HuH-7 (cell line): ENCODE results near the gene IMMP2L.
"Not testable (repeated sequence)": the region's sequence is repeated elsewhere in the genome, so short reads cannot be mapped to it uniquely, and the experiment has no call there.

ENCODE experiments used
- DNase-seq: peaks from one replicate; pipeline ENCODE4 v3.0.0; 2011; ENCODE audit warnings: low spot score

The IMMP2L gene

DNA sequence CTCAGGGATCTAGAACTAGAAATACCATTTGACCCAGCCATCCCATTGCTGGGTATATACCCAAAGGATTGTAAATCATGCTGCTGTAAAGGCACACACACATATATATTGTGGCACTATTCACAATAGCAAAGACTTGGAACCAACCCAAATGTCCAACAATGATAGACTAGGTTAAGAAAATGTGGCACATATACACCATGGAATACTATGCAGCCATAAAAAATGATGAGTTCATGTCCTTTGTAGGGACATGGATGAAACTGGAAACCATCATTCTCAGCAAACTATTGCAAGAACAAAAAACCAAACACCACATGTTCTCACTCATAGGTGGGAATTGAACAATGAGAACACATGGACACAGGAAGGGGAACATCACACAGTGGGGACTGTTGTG lies 56.9 kb downstream of the IMMP2L start:
- not testable (repeated sequence) for DNase-seq

DNA sequence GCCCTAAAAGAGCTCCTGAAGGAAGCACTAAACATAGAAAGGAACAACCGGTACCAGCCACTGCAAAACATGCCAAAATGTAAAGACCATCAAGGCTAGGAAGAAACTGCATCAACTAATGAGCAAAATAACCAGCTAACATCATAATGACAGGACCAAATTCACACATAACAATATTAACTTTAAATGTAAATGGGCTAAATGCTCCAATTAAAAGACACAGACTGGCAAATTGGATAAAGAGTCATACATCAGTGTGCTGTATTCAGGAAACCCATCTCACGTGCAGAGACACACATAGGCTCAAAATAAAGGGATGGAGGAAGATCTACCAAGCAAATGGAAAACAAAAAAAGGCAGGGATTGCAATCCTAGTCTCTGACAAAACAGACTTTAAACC lies 60.5 kb downstream of the IMMP2L start:
- not testable (repeated sequence) for DNase-seq

DNA sequence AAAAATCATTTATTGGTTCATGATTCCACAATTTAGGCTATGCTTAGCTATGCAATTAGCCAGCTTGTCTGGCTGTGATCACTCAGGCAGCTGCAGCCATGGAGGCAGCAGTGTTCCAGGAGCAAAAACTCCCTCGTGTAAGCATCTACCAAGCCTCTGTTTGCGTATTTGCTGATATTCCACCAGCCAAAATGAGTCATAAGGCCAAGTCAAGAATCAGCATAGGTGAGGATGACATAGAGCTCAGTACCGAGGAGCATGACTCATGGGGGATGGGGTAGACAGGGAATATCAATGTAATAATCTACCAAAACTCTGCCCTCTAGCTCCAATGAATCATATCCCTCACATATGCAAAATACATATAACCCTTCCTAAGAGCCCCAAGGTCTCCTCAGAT lies 63.3 kb downstream of the IMMP2L start:
- DNase-seq, result no peak

DNA sequence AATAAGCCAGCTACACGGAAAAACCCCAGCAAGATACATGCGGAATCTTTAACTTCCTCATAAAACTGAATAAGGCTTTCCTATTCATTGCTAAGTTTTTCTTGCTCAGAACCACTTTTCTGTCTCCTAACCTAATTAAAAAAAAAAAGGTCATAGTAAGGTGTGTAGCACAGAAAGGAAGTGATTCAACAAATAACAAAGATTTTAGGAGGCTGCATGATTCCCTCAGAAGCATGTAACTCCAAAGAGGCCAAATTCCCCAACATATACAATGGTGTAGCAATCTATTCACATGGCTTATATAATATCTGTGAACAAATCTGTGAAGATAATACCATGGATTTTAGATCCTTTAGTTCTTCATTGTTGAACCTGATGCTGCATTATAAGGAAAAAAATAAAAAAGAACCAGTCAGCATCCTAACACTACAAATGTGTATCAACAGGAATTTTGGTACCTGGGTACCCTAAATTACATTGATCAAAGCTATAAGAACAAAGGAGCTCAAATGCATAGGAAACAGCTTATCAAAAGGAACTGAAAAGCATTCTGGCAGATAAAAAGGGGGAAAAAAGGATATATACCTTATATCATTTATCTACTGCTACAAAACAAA lies 63.8 kb downstream of the IMMP2L start:
- DNase-seq, result no peak

DNA sequence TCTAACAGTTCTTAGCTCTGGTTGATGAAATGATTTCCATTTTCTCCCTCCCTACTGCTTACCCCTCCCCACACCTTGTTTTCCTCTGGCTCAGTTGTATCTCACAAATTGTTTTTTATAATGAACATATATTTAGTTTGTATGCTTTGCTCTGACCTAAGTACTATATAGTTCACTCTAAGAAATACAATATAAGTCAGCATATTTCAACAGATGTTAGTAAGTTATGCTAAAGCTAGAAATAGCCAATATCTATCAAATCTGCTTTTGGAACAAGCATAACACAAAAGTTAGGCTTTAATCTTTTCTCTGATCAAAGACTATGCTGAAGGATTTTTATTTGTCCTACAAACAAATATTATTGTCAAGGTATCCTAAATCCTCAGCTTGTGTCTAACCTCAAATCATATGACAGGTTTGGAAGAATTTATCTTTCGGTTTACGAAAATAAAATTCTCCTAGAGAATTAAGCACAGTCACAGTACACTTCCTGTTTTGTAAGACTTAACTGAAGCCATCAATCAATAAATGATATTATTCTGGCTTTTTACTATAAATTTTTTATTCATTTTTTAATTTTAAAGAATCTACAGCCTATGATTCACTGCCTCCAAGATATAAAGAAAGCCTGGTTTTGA lies 67.0 kb downstream of the IMMP2L start:
- DNase-seq, result no peak

DNA sequence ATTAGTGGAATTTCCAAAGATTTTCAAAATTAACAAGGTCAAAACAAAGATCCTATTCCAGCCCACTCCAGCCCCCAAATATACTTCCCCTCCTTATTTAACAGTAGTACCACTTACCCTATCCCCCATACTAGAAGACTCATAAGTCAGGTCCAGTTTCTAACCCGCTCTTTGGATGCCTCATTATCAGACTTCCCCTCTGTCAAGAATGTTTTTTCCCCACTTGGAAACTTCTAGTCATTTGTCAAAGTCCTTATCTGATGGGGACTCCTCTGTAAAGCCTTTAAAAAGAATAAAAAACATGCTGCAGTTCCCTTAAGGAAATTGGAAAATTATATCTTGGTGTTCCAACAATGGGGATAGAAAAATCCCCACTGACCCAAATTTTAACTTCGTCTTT lies 70.1 kb downstream of the IMMP2L start:
- no peak for DNase-seq

DNA sequence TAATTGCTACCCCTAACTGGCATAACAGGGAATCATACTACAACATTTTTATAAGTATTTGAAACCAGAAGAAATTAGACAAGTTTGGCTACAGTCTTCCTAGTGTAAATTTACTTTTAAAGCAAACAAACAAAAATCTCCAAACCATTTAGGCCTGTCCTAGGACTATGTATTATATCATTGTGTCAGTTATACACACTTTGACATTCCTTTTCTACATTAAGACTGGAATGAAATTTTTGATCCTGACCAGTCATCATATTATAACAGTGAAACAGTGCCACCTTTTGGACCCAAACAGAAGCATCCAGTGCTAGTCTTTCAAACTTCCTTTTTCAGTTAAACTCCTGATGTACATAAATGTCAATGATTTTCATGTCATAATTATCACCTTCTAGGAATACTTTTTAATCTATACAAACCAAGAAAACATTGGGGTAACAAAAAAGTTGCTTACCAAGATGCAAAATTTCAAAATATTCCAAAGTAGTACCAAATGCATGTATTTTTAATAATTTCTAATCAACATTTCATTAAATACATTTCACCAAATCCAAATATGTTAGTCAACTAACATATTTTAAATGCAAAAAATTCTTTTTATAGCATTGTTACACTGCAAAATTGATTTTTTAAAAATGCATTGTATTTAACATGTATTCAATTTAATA lies 75.7 kb downstream of the IMMP2L start:
- peak; percentile 58 for DNase-seq

DNA sequence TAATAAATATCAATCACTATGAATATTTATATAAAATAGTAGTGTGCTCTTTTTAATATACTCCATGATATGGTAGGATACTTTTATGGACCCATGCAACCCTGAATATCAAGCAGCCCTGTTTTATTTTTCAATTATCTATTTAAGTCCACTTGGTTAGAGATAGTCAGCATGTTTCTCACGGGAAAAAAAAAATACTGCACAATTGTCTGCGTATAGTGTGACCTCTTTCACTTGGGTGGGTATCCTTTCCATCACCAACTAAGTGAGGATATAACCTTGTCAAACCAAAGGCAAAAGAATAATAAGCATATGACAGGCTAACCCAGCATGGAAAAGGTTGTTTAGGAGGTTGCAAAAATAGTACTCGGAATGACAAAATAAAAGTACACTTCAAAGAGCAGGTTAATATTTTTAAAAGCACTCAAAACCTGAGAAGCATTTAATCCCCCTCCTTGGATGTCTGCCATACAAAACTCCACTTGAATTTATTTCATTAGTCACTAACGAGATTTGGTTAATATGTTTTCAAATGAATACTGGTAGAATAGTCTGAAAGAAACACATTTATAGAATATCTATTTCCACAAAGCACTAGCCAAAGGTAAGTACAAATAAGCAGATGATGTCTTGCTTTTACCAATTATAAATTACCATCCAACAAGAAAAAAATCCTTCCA lies 76.5 kb downstream of the IMMP2L start:
- no peak for DNase-seq

DNA sequence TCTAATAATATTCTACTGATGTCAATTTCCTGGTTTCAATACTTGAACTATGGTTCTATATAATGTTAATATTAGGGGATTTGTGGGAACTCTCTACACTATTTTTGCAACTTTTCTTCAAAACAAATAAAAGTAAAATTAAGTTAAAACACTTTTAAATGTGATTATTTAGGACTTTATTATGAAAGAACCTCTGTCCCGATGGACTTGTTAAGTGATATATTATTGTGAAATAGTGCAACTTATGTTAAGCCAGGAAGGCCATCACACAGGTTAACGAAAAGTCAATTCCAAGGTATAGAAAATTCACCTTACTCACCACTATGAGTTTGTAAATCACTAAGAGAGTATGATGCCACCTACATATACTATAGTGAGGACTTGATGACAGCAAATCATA lies 79.2 kb downstream of the IMMP2L start:
- no peak for DNase-seq

DNA sequence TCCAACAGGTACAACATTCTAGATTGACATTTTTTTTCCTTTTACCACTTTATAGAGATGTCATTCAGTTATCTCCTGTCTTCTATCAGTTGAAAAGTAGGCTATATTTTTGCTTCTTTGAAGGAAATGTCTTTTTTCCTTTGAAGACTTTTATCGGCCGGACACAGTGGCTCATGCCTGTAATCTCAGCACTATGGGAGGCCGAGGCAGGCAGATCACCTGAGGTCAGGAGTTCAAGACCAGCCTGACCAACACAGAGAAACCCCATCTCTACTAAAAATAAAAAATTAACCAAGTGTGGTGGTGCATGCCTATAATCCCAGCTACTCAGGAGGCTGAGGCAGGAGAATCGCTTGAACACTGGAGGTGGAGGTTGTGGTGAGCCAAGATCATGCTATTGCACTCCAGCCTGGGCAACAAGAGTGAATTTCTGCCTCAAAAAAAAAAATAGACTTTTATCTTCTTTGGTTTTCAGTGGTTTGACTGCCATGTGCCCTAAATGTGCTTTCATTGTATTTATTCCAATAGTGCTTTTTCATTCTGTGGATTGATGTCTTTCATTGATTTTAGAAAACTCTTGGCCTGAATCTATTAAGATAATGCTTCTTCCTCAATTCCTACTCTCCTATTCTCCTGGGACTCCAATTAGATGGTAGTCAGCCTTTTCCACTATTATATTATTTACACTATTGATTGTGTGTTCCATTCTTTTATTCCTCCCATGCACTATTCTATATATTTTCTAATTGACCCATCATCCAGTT lies 84.6 kb downstream of the IMMP2L start:
- DNase-seq, result no peak

DNA sequence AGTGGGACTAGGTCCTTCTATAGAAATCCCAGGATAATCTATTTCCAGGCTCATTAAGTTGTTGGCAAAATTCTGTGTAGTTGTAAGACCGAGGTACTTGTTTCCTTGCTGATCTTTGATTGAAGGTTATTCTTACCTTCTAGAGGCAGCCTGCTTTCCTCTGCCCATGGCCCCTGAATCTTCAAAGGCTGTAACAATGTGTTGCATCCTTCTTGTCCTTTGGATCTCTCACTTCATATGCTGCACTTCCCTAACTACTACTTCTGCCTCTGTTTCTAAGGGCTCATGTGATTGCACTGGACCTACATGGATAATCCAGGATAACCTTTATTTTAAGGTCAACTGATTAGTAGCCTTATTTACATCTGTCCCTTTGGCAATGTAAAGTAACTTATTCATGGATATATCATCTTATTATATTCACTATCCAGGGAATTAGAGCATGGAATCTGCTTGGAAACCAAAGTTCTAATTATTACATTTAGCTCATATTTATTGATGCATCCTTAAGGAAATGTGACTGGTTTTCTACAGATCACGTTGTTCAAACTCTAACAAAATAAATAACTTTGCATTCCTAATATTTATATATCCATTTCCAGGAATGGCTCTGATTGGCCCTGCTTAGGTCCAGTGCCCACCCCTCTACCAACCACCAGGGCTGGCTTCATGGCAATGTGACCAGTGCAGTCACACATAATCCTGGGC lies 85.6 kb downstream of the IMMP2L start:
- no peak for DNase-seq

DNA sequence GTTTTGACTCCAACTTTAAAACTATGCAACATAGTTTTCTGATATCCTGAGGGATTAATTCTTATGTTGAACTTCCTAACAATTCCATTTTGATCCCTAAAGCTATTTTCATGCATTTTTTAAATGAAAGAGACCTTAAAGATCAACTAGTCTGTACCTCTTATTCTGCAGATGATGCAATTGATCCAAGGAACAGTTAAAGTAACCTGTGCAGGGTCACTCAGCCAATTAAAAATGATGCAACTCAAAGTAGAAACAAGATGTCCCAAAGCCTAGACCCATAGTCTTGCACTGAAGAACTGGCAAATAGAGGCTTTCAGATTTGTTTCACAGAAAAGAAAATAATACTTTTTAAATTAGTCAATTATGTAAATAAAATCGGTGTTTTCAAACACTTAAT lies 86.3 kb downstream of the IMMP2L start:
- no peak for DNase-seq

DNA sequence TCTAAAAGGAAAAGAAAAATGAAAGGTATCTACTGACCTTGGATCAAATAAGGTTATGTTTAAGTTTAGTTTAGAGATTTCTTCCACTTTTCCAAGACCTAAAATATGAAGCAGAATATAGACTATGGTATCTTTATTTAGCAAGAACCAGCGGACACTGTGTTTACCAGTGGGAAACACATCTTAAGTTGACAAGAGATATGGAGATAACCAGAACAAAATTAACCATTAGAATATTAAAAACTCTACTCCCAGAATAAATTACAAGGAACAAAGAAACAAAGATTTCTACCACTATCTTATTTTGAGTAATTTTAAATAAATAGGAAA lies 86.9 kb downstream of the IMMP2L start:
- DNase-seq, result no peak

DNA sequence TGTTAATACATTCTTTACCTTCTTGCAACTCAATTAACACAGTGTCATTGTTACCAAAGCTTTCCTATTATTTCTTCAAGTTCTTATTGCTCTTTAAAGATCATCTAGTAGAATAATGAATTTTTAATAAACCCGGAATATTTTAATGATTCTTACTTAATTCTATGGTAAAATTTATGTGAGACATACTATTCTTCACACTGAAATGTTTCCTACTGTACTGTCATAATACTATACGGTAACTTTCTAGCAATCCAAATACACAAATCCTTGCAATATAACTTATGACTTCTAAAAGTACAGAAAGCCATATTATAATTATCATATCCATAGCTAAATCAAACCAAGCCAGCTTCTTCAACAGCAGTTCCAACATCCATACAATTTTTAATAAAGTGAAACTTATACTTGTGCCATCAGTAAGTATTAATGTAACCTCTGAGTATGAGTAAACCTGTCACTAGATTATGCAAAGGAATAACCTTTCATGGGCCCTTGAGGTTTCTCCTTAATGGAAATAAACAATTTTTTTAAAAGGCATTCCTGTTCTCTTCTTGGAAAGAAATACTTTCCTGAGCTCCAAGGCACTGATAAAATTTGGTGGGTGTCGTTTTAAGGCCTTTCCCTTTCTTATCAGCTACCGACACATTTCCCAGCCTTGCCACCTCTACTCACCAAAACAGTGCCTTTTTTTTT lies 87.4 kb downstream of the IMMP2L start:
- no peak for DNase-seq

DNA sequence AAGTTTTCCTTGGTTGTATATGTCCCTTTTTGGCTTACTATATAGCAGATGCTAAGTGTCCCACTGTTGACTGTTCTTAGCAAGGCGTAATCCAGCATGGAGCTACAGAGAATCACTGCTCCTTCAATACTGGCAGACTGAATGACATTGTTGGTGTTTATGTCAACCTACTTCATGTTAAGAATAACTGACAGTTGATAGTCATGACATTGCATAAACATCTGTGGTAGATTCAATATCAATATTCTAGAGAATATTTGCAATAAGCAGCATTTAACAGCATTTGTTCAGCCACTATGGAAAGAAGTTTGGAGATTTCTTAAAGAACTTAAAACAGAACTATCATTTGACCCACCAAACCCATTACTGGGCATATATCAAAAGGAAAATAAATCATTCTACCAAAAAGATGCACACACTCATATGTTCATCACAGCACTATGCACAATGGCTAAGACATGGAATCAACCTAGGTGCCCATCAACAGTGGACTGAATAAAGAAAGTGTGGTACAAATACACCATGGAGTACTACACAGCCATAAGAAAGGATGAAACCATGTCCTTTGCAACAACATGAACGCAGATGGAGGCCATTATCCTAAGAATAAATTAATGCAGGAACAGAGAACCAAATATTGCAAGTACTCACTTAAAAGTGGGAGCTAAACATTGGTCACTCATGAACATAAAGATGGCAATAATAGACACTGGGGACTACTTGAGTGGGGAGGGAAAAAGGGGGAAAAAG lies 88.7 kb downstream of the IMMP2L start:
- no peak for DNase-seq

DNA sequence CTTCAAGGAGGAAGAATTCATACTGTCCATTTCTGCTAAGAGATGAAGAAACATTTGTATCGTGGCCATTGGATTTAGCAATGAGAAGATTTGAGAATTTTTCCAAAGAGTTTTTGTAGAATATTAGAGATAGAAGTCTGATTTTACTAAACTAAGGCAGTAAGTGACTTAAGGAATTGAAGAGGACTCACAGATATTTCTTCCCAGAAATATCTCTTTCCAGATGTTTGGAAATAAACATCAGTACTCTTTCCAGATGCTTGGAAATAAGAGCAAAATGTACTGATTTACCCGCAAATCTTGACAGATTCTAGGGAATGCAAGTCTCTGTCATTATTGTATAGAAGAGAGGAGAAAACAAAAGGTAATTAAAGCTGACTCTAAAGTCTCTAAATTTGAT lies 91.3 kb downstream of the IMMP2L start:
- no peak for DNase-seq

DNA sequence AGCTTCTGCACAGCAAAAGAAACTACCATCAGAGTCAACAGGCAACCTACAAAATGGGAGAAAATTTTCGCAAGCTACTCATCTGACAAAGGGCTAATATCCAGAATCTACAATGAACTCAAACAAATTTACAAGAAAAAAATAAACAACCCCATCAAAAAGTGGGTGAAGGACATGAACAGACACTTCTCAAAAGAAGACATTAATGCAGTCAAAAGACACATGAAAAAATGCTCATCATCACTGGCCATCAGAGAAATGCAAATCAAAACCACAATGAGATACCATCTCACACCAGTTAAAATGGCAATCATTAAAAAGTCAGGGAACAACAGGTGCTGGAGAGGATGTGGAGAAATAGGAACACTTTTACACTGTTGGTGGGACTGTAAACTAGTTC lies 92.4 kb downstream of the IMMP2L start:
- not testable (repeated sequence) for DNase-seq

DNA sequence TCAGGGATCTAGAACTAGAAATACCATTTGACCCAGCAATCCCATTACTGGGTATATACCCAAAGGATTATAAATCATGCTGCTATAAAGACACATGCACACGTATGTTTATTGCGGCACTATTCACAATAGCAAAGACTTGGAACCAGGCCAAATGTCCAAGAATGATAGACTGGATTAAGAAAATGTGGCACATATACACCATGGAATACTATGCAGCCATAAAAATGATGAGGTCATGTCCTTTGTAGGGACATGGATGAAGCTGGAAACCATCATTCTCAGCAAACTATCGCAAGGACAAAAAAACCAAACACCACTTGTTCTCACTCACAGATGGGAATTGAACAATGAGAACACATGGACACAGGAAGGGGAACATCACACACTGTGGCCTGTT lies 96.5 kb downstream of the IMMP2L start:
- not testable (repeated sequence) for DNase-seq

DNA sequence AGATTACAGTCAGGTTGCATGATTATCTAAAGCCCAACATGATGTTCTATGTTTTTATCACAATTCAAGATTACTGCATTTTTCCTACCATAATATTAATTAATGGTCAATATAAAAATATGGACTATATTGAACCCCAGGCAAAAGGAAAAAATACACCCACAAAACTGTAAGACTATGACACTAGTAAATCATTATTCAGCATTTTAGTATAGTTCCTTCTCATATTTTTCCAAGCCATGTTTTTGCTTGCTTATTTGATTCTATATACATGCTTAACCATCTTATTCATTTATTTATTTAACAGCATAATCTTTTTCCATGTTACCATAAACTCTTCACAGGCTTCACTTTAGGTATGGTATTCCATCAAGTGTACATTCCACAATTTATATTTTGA lies 101.6 kb downstream of the IMMP2L start:
- no peak for DNase-seq

DNA sequence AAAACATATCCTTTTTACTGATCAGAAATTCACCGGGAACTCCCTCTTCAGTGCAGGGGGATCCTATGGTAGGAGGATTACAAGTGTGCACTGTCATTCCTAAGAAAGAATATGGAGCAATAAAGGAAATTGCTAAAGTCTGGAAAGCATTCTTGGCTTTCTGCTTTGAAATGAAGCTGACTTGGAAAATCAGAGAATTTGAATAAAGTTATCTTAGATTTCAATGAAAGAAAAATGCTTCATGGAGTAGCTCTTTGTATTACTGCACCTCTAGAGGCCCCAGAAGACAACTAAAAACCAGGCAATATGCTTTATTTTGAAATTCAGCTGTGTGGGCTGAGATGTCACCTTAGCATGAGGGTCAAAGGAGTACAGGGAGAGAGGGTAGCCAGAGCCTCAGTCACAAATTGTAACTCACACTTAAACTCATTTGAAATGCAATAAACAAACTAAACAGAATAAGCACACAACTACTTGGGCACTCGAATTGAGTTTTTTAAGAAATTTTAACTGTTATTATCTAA lies 102.5 kb downstream of the IMMP2L start:
- no peak for DNase-seq
